ENCODE results near the gene C19orf85.
A peak's percentile ranks its signal among the peaks of the same experiment; 100 is the strongest.

Gene C19orf85

DNA sequence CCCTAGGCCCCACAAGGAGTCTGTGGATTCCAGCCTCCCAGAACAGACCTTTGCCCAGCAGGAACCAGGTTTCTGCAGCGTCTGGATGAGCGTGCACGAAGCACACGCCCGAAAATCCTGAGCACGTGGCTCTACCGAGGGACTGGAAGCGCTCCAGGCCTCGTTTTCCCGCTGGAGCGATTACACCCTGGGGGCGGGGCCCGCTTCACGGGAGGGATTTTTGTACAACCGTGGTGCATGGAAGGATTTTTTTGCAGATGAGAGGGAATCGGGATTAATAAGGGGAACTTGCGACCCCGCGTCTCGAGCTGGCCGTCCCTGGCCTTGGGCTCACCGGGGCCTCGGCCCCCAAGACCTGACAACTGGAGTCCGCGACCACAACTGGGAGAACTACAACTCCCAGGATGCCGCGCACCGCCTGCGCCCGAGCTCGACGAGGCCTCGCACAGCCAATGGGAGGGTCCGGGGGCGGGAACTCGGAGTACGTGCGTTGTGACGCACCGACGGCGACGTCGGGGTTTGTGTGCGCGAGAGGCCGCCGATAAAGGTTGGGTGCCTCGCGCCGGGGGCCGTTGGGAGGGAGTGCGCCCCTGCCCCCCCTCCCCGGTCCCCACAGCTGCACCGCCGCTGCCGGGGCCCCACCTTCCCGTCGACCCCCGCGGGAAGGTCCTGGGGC lies 11.7 kb upstream of the C19orf85 start, which contains the start of gene ZNF628:
ZNF628 (plus strand) TSS at position 518 of the 676 bp plus-strand sequence. CDS start 3,294 bp downstream, outside the sequence.
- H3K4me1 ChIP-seq (ENCODE audit: control insufficient read depth, insufficient read depth, low read length, poor library complexity, severe bottlenecking), result peaks cover 12% of the 10 kb centered on the region
- peak within 1 kb of the TSS; percentile 86 for H3K27ac ChIP-seq (ENCODE audit: insufficient read depth, low read length, poor library complexity, severe bottlenecking)
- peaks cover 5% of the 10 kb centered on the region for H3K36me3 ChIP-seq (ENCODE audit: control insufficient read depth, insufficient read depth, low read length)
- H3K4me3 ChIP-seq (ENCODE audit: insufficient read depth, low read depth, low read length, poor library complexity, severe bottlenecking), result peak within 1 kb of the TSS; percentile 58
- no peaks in the 10 kb centered on the region for H3K9me3 ChIP-seq (ENCODE audit: control insufficient read depth, low read length)
- peak; percentile 90 to 96 (median 95) for DNase-seq
- no peaks in the 10 kb centered on the region for H3K27me3 ChIP-seq (replicated peaks; ENCODE audit: control insufficient read depth, insufficient read depth, low read length, poor library complexity, severe bottlenecking)

- Histone ChIP-seq H3K9me3 (ENCODE audit: control insufficient read depth, low read length) (no peaks in the 10 kb centered on the region), H3K4me3 (ENCODE audit: insufficient read depth, low read depth, low read length, poor library complexity, severe bottlenecking) (no peak overlapping the region), H3K4me1 (ENCODE audit: control insufficient read depth, insufficient read depth, low read length, poor library complexity, severe bottlenecking) (peaks cover 12% of the 10 kb centered on the region), H3K27me3 (replicated peaks; ENCODE audit: control insufficient read depth, insufficient read depth, low read length, poor library complexity, severe bottlenecking) (no peaks in the 10 kb centered on the region), H3K36me3 (ENCODE audit: control insufficient read depth, insufficient read depth, low read length) (no peaks in the 10 kb centered on the region), H3K27ac (ENCODE audit: insufficient read depth, low read length, poor library complexity, severe bottlenecking) (no peak overlapping the region)
- no peak for DNase-seq
Measured at GRCh38 chr19:55474269-55475265, 10.0 kb upstream of the C19orf85 start.

- H3K4me1 ChIP-seq (ENCODE audit: control insufficient read depth, insufficient read depth, low read length, poor library complexity, severe bottlenecking), result peaks cover 12% of the 10 kb centered on the region
- H3K36me3 ChIP-seq (ENCODE audit: control insufficient read depth, insufficient read depth, low read length), result no peaks in the 10 kb centered on the region
- no peaks in the 10 kb centered on the region for H3K9me3 ChIP-seq (ENCODE audit: control insufficient read depth, low read length)
- no peaks in the 10 kb centered on the region for H3K27me3 ChIP-seq (replicated peaks; ENCODE audit: control insufficient read depth, insufficient read depth, low read length, poor library complexity, severe bottlenecking)
- H3K27ac ChIP-seq (ENCODE audit: insufficient read depth, low read length, poor library complexity, severe bottlenecking), result no peak overlapping the region
- no peak overlapping the region for H3K4me3 ChIP-seq (ENCODE audit: insufficient read depth, low read depth, low read length, poor library complexity, severe bottlenecking)
- no peak for DNase-seq
Measured at GRCh38 chr19:55473225-55474012, 8.9 kb upstream of the C19orf85 start.

- Histone ChIP-seq H3K36me3 (ENCODE audit: control insufficient read depth, insufficient read depth, low read length) (no peaks in the 10 kb centered on the region), H3K4me1 (ENCODE audit: control insufficient read depth, insufficient read depth, low read length, poor library complexity, severe bottlenecking) (peaks cover 13% of the 10 kb centered on the region), H3K27ac (ENCODE audit: insufficient read depth, low read length, poor library complexity, severe bottlenecking) (no peak overlapping the region), H3K9me3 (ENCODE audit: control insufficient read depth, low read length) (no peaks in the 10 kb centered on the region), H3K4me3 (ENCODE audit: insufficient read depth, low read depth, low read length, poor library complexity, severe bottlenecking) (no peak overlapping the region), H3K27me3 (replicated peaks; ENCODE audit: control insufficient read depth, insufficient read depth, low read length, poor library complexity, severe bottlenecking) (no peaks in the 10 kb centered on the region)
- no peak for DNase-seq
Measured at GRCh38 chr19:55472463-55472862, 7.9 kb upstream of the C19orf85 start.

DNA sequence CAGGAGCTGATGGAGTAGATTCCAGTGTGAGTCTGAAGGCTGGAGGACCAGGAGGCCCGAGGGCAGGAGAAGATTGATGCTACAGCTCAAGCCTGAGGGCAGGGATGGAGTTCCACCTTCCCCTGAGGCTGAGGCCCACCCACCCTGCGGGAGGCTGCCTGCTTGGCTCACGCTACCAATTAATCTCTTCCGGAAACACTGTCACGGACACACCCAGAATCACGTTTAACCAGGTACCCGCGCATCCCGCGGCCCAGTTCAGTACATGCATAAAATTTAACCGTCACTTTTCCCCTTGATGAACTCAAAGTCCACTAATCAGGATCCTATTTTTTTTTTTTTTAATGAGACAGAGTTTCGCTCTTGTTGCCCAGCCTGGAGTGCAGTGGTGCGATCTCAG lies 6.7 kb upstream of the C19orf85 start:
- no peak for DNase-seq
- H3K4me1 ChIP-seq (ENCODE audit: control insufficient read depth, insufficient read depth, low read length, poor library complexity, severe bottlenecking), result peaks cover 9% of the 10 kb centered on the region
- no peaks in the 10 kb centered on the region for H3K9me3 ChIP-seq (ENCODE audit: control insufficient read depth, low read length)
- H3K27me3 ChIP-seq (replicated peaks; ENCODE audit: control insufficient read depth, insufficient read depth, low read length, poor library complexity, severe bottlenecking), result no peaks in the 10 kb centered on the region
- no peak overlapping the region for H3K27ac ChIP-seq (ENCODE audit: insufficient read depth, low read length, poor library complexity, severe bottlenecking)
- H3K4me3 ChIP-seq (ENCODE audit: insufficient read depth, low read depth, low read length, poor library complexity, severe bottlenecking), result no peak overlapping the region
- no peaks in the 10 kb centered on the region for H3K36me3 ChIP-seq (ENCODE audit: control insufficient read depth, insufficient read depth, low read length)

DNA sequence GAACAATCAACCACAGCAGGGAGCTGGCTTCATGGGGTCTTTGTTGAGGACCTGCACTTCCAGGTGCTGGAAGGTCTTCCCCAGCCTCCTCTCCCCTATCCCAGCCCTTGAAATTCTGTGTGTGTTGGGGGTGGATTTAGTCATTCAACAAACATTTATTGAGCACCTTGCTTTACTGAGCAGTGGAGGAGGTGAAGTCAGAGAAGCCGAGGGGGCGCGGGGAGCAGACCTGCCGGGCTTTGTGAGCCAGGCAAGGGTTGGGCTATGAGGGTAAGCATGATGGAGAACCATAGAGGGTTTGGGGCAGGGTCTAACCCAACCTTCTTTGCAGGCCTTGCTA lies 3.5 kb upstream of the C19orf85 start:
- Histone ChIP-seq H3K4me3 (ENCODE audit: insufficient read depth, low read depth, low read length, poor library complexity, severe bottlenecking) (no peak overlapping the region), H3K27me3 (replicated peaks; ENCODE audit: control insufficient read depth, insufficient read depth, low read length, poor library complexity, severe bottlenecking) (no peaks in the 10 kb centered on the region), H3K36me3 (ENCODE audit: control insufficient read depth, insufficient read depth, low read length) (no peaks in the 10 kb centered on the region), H3K27ac (ENCODE audit: insufficient read depth, low read length, poor library complexity, severe bottlenecking) (no peak overlapping the region), H3K9me3 (ENCODE audit: control insufficient read depth, low read length) (no peaks in the 10 kb centered on the region), H3K4me1 (ENCODE audit: control insufficient read depth, insufficient read depth, low read length, poor library complexity, severe bottlenecking) (peaks cover 5% of the 10 kb centered on the region)
- no peak for DNase-seq

GRCh38 chr19:55467236-55468053 lies 2.9 kb upstream of the C19orf85 start:
- Histone ChIP-seq H3K27ac (ENCODE audit: insufficient read depth, low read length, poor library complexity, severe bottlenecking) (no peak overlapping the region), H3K36me3 (ENCODE audit: control insufficient read depth, insufficient read depth, low read length) (no peaks in the 10 kb centered on the region), H3K4me3 (ENCODE audit: insufficient read depth, low read depth, low read length, poor library complexity, severe bottlenecking) (no peak overlapping the region), H3K27me3 (replicated peaks; ENCODE audit: control insufficient read depth, insufficient read depth, low read length, poor library complexity, severe bottlenecking) (no peaks in the 10 kb centered on the region), H3K4me1 (ENCODE audit: control insufficient read depth, insufficient read depth, low read length, poor library complexity, severe bottlenecking) (peaks cover 5% of the 10 kb centered on the region), H3K9me3 (ENCODE audit: control insufficient read depth, low read length) (no peaks in the 10 kb centered on the region)
- peak in 2 of 3 donors; percentile 50 to 64 for DNase-seq

GRCh38 chr19:55466241-55466614 lies 1.7 kb upstream of the C19orf85 start:
- no peak overlapping the region for H3K27ac ChIP-seq (ENCODE audit: insufficient read depth, low read length, poor library complexity, severe bottlenecking)
- peaks cover 11% of the 10 kb centered on the region for H3K4me1 ChIP-seq (ENCODE audit: control insufficient read depth, insufficient read depth, low read length, poor library complexity, severe bottlenecking)
- H3K27me3 ChIP-seq (replicated peaks; ENCODE audit: control insufficient read depth, insufficient read depth, low read length, poor library complexity, severe bottlenecking), result no peaks in the 10 kb centered on the region
- no peak for DNase-seq
- H3K36me3 ChIP-seq (ENCODE audit: control insufficient read depth, insufficient read depth, low read length), result no peaks in the 10 kb centered on the region
- H3K4me3 ChIP-seq (ENCODE audit: insufficient read depth, low read depth, low read length, poor library complexity, severe bottlenecking), result no peak overlapping the region
- no peaks in the 10 kb centered on the region for H3K9me3 ChIP-seq (ENCODE audit: control insufficient read depth, low read length)

DNA sequence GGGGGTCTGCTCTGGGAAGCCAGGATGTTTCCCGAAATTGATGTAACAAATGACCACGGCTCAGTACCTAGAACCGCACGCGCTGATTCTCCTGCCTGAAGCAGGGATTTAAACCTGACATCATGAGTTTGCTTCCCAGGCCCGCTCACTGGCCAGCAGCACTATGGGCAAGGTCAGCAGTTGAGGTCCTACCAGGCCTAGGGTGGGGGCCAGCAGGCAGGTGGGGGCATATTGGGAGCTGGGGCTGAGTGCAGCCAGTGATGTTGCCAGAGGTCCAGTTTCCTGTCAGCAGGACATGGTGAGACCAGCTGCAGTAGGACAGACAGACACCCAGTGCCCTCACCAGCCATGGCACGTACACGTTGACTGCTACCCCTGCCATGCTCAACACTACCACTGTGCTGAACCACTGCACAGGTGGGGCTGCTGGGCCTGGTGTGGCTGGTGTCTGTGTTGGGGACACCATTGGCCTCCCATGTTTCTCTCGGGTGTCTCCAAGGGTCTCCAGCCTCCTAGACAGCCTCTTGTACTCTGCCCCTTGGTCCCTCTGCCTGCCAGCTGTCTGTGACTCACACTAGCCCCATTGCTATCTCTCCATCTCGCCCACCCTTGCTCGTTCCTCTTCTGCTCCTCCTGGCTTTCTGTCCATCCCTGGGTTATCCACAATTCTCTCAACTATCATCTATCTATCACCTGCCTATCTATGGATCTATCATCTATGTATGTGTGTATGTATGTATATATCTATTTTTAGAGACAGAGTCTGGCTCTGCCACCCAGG lies 1.1 kb upstream of the C19orf85 start:
- Histone ChIP-seq H3K36me3 (ENCODE audit: control insufficient read depth, insufficient read depth, low read length) (no peaks in the 10 kb centered on the region), H3K4me3 (ENCODE audit: insufficient read depth, low read depth, low read length, poor library complexity, severe bottlenecking) (no peak overlapping the region), H3K9me3 (ENCODE audit: control insufficient read depth, low read length) (no peaks in the 10 kb centered on the region), H3K27me3 (replicated peaks; ENCODE audit: control insufficient read depth, insufficient read depth, low read length, poor library complexity, severe bottlenecking) (no peaks in the 10 kb centered on the region), H3K27ac (ENCODE audit: insufficient read depth, low read length, poor library complexity, severe bottlenecking) (no peak overlapping the region), H3K4me1 (ENCODE audit: control insufficient read depth, insufficient read depth, low read length, poor library complexity, severe bottlenecking) (peaks cover 17% of the 10 kb centered on the region)
- DNase-seq, result no peak
